ENCODE data around the gene HLX.

Gene HLX

DNA sequence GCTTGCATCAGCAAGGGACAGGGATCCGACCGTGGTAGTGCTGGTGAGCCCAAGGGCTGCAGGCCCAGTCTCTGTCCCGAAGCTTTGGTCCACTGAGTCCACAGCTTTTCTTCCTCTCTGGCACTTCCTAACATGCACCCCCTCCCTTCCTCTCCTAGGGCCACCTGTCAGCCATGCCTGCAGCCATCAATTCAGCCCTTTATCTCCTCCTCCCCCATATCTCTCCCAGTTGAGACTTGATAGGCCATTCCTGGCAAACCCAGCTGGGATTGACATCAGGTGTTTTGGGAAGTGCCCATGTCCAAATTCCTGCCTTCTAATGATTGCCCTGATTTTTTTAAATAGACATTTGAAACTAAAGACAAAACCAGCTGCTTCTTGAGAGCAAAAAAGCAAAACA is 25.6 kb downstream of the HLX start:
- Histone ChIP-seq H3K27ac (ENCODE audit: poor library complexity, severe bottlenecking) (no peak overlapping the region), H3K9me3 (ENCODE audit: severe bottlenecking) (no peaks in the 10 kb centered on the region), H3K4me3 (ENCODE audit: severe bottlenecking) (no peak overlapping the region), H3K36me3 (ENCODE audit: low read depth) (no peaks in the 10 kb centered on the region), H3K27me3 (ENCODE audit: insufficient read depth, poor library complexity, severe bottlenecking) (no peaks in the 10 kb centered on the region), H3K4me1 (ENCODE audit: insufficient read depth, poor library complexity, severe bottlenecking) (no peaks in the 10 kb centered on the region)
- TF ChIP-seq, protein P1, sequence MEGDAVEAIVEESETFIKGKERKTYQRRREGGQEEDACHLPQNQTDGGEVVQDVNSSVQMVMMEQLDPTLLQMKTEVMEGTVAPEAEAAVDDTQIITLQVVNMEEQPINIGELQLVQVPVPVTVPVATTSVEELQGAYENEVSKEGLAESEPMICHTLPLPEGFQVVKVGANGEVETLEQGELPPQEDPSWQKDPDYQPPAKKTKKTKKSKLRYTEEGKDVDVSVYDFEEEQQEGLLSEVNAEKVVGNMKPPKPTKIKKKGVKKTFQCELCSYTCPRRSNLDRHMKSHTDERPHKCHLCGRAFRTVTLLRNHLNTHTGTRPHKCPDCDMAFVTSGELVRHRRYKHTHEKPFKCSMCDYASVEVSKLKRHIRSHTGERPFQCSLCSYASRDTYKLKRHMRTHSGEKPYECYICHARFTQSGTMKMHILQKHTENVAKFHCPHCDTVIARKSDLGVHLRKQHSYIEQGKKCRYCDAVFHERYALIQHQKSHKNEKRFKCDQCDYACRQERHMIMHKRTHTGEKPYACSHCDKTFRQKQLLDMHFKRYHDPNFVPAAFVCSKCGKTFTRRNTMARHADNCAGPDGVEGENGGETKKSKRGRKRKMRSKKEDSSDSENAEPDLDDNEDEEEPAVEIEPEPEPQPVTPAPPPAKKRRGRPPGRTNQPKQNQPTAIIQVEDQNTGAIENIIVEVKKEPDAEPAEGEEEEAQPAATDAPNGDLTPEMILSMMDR (IDR thresholded peaks at IDR 0.05; ENCODE audit: poor library complexity, severe bottlenecking), result no peak
- no peak for DNase-seq (ENCODE audit: low spot score)
- ATAC-seq (ENCODE audit: low read depth), result no peak

DNA sequence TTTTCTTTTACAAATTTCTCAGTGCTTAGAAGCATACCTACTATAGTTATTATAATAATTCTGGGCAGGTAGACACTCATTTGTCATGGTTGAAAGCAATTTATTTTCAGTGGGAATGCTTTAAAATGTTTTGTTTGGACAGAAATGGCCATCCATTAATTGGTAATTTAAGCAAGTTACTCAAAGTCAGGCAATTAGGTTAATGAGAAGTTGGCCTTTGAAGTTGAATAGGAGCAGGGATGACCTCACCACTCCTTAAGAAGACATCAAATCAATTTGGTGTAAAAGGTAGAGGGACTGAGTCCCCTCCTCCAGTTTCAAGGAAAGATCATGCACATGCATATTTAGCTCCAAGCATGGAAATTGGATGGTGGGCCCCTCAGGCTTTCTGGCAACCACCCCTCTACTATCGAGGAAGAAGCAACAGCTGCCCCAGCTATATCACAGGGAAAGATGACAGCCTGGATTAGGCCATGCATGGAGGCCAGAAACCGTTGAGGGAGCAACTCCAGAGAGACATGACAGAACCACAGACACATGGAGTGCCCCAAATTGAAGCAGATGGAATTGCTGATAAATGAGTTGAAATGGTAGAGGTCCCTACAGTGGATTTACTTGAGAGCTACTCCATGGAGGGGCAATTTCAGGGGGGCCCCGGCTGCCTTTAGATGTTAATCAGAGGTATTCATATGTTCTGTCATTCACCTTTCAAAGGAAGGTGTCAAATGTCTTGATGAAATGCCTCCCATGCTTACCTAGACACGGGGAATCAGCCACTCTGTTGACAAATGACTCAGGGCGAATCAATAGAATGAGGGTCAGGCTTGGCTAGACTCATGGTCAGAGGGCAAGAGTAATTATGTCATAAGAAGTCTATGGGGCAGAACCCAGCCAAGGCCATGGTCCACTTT is 26.7 kb downstream of the HLX start:
- ATAC-seq (ENCODE audit: low read depth), result peak; percentile 55
- no peaks in the 10 kb centered on the region for H3K9me3 ChIP-seq (ENCODE audit: severe bottlenecking)
- no peaks in the 10 kb centered on the region for H3K27me3 ChIP-seq (ENCODE audit: insufficient read depth, poor library complexity, severe bottlenecking)
- no peak for DNase-seq (ENCODE audit: low spot score)
- no peak overlapping the region for H3K4me3 ChIP-seq (ENCODE audit: severe bottlenecking)
- no peaks in the 10 kb centered on the region for H3K4me1 ChIP-seq (ENCODE audit: insufficient read depth, poor library complexity, severe bottlenecking)
- no peak overlapping the region for H3K27ac ChIP-seq (ENCODE audit: poor library complexity, severe bottlenecking)
- H3K36me3 ChIP-seq (ENCODE audit: low read depth), result no peaks in the 10 kb centered on the region
- TF ChIP-seq, protein P1 (IDR thresholded peaks at IDR 0.05; ENCODE audit: poor library complexity, severe bottlenecking), result no peak

DNA sequence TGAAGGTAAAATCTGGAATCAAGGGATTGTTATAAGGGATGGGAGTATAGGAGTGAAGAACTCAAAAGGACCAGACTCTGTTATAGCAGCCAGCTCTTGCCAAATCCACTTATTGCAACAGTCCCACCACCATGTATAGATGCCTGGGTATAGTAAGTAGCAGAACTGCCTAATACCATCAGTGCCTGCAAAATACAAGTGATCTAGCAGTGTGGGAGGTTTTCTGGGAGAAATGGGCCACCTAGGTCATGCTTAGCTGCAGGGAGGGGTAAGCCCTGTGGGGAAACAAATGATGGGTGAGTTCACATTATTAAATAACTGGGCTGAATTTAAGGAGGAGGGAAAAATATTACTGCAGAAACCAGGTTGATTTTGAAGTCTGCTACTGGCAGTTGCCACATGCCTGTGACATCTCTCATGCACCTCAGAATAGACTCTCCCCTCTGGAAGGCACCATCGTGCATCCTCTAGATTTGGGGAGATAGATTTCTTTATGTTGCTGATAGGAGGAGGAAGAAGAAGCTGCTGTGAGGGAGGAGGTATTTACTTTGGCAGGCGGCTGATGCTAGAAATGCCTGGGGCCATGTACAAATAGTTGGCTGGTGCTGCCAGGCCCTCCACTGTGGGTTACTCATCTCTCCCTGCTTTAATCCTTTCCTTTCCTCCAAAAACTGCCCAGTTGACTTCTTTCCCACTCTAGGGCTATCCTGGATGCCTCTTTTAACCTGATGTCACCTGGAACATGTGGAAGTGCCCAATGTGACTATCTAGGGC is 27.5 kb downstream of the HLX start:
- no peak overlapping the region for H3K4me3 ChIP-seq (ENCODE audit: severe bottlenecking)
- H3K9me3 ChIP-seq (ENCODE audit: severe bottlenecking), result no peaks in the 10 kb centered on the region
- TF ChIP-seq, protein P1 (IDR thresholded peaks at IDR 0.05; ENCODE audit: poor library complexity, severe bottlenecking), result no peak
- no peak for DNase-seq (ENCODE audit: low spot score)
- no peaks in the 10 kb centered on the region for H3K4me1 ChIP-seq (ENCODE audit: insufficient read depth, poor library complexity, severe bottlenecking)
- H3K27ac ChIP-seq (ENCODE audit: poor library complexity, severe bottlenecking), result no peak overlapping the region
- no peaks in the 10 kb centered on the region for H3K36me3 ChIP-seq (ENCODE audit: low read depth)
- no peaks in the 10 kb centered on the region for H3K27me3 ChIP-seq (ENCODE audit: insufficient read depth, poor library complexity, severe bottlenecking)
- ATAC-seq (ENCODE audit: low read depth), result peak; percentile 79

DNA sequence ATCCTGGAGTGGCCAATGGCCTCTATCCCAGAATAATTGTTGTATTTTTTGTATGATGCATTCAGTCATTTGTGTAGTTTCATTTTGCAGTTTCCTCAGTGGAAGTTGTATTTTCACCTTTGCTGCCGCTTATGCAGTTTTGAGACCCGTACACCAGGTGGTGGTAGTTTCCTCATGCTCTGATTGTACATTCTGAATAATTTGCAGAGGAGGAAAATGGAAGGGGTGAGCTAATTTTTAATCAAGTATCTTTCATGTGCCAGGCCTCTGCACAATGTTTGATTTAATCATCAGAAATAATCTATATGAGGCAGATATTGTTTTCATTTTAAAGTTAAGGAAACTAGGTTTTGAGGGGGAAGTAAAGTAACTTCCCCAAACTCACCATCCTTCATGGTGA is 29.5 kb downstream of the HLX start:
- Histone ChIP-seq H3K27me3 (ENCODE audit: insufficient read depth, poor library complexity, severe bottlenecking) (no peaks in the 10 kb centered on the region), H3K9me3 (ENCODE audit: severe bottlenecking) (no peaks in the 10 kb centered on the region), H3K4me1 (ENCODE audit: insufficient read depth, poor library complexity, severe bottlenecking) (no peaks in the 10 kb centered on the region), H3K36me3 (ENCODE audit: low read depth) (no peaks in the 10 kb centered on the region), H3K27ac (ENCODE audit: poor library complexity, severe bottlenecking) (no peak overlapping the region), H3K4me3 (ENCODE audit: severe bottlenecking) (no peak overlapping the region)
- DNase-seq (ENCODE audit: low spot score) (no peak), ATAC-seq (ENCODE audit: low read depth) (no peak)
- TF ChIP-seq, protein P1 (IDR thresholded peaks at IDR 0.05; ENCODE audit: poor library complexity, severe bottlenecking), result peak; percentile 28
